Activated T-cell treated with anti-CD3 and anti-CD28 coated beads for 4 hours (primary cell): ENCODE measurements around the gene PIAS4.
A peak's percentile ranks its signal among the peaks of the same experiment; 100 is the strongest.
"Not testable (repeated sequence)": the region's sequence is repeated elsewhere in the genome, so short reads cannot be mapped to it uniquely, and the experiment has no call there.

ENCODE experiments used
- DNase-seq: peaks from one replicate; pipeline ENCODE4 v3.0.0-alpha.2; 2020

PIAS4 gene, protein sequence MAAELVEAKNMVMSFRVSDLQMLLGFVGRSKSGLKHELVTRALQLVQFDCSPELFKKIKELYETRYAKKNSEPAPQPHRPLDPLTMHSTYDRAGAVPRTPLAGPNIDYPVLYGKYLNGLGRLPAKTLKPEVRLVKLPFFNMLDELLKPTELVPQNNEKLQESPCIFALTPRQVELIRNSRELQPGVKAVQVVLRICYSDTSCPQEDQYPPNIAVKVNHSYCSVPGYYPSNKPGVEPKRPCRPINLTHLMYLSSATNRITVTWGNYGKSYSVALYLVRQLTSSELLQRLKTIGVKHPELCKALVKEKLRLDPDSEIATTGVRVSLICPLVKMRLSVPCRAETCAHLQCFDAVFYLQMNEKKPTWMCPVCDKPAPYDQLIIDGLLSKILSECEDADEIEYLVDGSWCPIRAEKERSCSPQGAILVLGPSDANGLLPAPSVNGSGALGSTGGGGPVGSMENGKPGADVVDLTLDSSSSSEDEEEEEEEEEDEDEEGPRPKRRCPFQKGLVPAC

DNA sequence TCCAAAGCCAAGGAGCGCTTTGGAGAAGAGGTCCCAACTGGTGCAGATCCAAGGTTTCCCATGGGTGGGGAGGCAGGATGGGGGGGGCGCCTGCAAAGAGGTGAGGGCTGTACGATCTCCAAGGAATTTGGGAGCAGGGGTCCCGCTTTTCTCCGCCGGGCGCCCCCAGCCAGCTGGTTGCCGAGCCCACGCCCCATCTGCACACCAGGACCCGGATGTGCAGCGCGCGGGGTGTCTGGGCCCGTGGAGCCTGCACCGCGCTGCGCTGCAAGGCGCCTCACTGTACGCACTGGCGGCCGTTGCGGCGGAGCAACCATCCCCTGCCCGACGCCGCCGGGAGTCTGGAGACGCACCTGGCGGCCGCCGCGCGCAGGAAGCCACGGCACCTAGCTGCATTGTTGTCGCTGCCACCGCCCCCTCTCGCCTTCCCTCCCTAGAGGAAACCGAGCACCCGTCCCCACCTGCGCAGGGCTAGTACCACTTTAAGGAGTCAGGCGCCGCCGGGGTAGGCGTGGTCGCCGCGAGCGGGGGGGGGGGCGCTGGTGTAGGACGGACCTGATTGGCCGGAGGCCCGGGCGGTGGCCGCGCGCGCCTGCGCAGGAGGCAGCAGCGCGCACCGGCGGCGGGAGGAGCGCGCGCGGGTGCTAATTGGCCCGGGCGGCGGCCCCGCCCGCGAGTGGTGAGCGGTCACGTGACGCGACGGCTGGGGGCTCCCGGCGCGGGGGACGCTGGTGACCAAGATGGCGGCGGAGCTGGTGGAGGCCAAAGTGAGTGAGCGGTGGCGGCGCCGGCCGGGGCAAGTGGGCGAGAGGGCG is at the start of gene PIAS4:
TSS of gene PIAS4 (plus strand) at position 716 of the 815 bp plus-strand sequence. CDS start at position 741, 25 bp downstream.
- DNase-seq = peak; percentile 90

DNA sequence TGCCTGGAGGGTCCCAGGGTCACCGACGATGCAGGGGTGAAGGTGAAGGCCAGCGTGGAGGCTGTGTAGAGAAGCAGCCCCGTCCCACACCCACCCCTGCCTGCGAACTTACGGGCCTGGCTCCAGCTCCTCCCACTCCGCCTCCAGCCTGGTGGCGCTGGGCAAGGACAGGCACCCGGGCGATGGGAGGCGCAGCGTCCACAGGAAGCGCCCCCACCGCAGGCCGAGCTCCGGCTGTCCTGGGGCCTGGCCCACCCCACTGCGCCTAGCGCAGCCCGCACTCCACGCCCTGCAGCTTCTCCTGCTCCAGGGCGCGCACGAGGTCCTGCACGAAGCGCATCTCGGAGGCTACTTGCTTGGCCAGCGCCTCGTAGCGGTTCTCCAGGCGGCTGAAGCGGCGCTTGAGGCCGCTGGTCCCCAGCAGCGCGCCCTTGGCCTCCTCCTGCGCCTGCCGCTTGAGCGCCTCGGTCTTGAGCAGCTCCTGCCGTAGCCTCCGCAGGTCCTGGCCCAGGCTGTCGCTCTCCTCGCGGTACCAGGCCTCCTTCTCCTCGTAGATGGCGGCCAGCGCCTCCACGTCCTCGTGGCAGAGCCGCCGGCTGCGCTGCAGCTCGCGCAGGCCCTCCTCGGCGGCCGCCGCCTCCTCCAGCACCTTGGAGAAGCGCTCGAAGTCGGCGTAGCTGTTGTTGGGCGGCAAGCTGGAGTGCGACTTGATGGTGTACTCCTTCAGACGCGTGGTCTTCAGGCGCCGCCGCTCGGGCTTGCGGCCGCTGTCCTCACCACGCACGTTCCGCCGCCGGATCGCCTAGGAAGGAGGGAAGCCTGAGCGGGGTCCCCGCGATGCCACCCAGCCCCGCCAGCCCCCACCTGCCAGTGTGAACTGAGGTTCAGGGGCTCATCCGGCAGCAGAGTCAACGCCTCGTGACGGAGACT is 48.4 kb upstream of the PIAS4 start:
- no peak for DNase-seq

DNA sequence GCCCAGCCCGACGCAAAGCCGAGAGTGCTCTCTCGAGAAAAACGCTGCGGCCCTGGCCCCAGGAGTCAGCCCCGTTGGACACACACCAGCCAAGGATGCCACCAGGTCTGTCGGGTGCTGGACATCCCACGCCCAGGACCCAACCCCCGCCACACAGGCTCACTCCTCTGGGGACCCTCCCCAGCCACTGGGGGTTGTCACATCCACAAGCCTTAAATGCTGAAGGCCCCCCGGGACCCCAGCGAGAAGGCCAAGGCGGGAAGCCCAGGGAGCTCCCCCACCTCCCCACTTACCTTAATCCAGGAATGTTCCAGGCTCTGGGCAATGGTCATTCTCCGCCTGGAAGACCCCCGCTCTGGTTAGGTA is 47.8 kb upstream of the PIAS4 start:
- no peak for DNase-seq

DNA sequence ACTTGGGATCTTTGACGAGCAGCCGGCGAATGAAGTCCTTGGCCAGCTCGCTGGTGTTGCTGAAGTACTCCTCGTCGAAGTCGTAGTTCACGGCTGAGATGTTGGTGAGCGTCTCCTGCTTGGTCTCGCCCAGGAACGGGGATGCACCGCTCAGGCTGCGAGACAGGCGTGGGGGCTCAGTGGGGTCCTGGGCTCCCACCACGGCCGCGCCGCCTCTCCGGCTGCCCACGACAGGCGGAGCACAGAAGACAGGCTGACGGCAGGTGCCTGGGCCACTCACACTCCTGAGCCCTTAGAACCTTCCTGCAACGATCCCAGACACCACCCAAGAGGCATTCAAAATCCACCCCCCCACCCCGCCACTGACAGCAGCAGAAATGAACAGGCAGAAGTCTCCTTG is 46.5 kb upstream of the PIAS4 start:
- DNase-seq = no peak

DNA sequence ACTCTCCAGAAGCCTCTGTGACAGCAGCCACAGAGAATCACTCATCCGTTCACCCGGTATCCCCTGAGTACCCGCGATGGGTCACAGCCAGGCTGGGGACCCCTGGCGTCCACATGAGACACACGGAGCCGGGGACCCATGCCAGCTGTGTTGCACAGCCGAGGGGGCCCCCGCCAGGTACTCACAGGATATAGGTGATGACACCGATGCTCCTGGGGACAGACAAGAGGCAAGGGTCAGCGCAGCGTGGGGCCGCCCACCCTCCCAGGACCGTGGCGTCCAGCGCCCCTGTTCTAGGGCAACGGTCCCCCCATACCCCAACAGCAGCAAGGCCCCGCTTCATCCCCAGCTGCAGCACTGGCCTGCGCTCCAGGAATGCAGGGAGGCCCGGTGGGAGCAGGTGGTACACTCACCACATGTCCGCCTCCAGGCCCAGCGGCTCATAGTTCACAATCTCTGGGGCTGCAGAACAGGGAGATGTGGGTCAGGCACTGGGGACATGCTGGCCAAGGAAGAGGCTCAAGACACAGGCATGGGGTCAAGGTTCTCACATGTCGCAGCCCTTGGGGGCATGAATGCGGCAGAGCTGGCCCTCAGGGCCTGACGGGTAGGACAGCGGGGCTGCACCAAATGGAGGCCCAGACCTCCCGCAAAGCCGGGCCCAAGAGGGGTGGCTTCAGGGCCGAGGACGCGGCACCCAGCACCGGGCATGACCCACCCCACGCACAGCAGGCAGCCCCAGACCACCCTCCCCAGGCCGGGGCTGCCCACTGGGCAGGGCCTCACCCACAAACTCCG is 43.9 kb upstream of the PIAS4 start:
- no peak for DNase-seq

DNA sequence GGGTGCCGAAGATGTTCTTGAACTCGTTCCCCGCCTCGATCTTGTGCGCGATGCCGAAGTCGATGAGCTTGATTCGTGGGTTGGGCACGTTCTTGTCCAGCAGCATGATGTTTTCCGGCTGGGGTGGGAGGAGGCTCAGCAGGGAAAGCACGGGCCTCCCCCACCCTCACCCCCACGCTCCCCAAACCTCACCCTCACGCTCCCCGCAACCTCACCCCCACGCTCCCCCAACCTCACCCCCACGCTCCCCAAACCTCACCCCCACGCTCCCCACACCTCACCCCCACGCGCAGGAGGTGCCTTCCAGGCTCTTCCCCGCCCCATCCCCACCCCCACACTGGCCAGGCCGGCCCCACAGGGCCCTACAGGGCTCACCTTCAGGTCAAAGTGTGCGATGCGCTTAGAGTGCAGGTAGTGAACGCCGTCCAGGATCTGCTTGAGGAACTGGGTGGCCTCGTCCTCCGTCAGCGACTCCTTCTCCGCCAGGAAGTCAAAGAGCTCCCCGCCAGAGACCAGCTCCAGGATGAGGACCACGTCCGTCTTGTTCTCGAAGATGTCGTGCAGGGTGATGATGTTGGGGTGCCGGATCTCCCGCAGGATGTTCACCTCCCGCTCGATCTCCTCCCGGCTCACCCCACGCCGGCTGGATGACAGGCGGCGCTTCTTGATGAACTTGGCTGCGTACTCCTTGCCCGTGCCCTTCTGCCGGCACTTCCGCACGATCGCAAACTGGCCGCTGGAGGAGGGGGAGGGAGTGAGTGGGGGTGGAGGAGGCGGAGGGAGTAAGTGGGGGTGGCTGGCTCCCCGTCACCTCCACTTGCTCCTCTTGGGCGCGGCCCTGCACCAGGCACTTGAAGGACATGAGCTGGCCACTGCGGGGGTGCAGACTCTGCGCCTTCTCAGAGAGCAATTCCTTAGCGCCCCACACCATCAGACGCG is 43.0 kb upstream of the PIAS4 start:
- DNase-seq = no peak

DNA sequence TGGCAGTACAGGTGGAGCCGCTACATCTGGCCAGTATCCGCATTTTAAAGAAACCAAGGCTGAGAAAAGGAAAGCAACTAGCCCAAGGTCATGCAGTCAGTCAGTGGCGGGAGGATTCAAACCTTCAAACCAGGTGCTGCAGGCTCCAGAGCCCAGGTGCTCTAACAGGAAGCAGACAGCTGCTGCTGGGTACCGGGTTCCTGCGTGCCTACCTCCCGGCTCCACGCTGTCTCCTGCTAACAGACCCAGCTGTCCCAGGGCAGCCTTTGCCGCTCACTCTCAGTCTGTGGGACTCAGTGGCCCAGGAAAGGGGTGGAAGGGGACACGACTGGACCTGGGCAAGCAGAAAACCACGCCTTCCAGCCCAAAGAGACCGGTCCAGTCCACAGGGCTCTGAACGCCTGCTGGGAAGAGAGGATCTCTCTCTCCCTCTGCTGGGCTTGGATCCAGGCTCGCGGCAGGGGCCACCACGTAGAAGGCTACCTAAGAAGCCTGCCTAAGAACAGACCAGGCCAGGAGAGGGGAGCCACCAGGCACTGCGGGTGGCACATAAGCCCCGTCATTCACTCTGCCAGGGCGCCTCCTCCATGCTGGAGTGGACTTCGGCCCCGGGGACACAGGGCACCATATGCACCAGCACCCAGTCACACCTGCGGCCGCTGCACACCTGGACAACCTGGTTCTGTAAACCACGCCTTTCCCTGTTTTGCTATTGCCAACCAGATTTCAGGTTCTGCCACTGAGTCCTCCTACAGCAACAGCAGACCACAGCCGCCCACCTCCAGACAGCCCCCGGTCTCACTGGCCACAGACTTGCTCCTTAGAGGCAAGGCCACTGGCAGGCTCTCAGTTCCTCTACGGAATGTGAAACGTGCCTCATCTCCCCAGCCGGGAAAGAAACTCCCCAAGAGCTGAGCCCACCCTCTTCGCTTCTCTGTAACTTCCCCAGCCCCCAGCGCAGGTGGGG is 41.2 kb upstream of the PIAS4 start:
- DNase-seq = no peak

DNA sequence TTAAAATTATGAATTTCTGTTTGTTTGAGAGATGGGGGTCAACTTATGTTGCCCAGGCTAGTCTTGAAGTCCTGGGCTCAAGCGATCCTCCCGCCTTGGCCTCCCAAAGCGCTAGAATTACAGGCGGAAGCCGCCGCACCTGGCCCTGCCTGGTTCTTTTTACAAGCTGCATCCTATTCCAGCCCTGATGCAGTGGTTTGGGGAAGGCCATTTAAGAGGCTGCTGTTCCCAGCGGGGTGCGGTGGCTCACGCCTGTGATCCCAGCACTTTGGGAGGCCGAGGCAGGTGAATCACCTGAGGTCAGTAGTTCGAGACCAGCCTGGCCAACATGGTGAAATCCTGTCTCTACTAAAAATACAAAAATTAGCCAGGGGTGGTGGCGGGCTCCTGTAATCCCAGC is 39.6 kb upstream of the PIAS4 start:
- not testable (repeated sequence) for DNase-seq

DNA sequence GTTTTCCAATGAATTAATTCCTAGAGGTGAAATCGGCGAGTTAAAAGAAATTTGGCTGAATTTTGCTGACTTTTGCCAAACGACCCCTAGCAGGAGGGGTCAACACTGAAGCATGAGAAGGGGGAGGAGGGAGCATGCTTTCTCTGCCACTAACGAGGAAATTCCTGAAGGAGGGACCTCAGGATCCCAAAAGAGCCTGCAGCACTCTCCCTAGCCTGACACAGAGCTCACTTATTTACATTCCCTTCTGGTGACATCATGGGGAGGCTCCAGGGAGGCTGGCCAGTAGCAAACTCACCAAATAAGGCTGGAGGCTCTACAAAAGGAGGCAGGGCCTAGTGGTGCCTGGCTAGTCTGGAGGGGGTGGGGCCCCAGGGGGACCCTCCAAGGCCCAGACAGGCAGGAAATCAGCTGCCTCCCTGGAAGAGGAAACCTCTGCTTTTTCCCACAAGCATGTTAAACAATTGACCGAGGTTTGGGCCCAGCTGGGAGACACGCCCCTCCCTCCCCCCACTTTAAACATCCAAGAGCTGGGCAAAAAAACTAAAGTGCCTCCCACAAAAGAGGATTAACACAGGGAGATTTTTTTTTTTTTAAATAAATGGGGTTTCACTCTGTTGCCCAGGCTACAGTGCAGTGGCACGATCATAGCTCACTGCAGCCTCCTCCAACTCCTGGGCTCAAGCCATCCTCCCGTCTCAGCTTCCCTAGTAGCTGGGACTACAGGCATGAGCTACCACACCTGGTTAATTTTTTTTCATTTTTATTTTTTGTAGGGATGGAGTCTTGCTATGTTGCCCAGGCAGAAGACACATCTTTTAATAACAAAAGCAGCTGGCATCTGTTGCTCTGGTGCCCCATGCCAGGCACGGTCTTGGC is 38.7 kb upstream of the PIAS4 start:
- no peak for DNase-seq

DNA sequence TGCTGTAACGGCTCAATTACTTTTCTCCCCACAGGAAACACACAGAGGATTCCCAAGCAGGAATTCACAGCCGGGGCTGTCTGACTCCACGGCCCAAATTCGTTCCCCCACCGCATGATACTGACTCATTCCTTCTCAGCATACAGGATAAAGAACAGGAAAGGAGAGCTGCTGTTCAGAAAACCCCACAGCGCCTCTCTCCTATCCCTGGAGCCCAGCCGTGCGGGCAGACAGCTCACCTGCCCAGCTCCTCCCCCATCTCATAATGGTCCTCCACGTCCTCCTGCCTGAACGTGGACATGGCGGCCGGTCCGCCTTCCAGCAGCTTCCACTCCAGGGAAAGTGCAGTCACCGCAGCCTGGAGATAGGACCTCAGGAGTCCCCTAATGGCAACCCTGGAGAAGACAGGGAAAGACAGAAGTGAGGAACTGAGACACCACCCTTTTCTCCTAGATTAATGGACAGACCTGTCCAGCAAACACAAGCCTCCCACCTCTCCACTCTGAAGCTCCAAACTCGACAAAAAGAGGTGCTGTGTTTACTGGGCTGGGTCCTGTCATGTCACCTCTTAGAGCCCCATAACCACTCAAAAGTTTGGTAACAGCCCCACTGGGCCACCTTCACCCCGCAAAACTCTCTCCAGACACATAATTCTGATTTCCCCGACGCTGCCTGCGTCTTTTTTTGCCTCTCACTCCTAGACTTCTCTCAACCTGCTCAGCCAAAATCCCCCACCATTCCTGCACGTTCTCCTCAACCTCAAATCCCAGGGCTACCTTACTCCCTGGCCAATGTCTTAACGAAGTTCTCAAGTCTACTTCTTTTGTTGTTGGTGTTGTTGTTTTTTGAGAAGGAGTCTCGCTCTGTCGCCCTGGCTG is 37.9 kb upstream of the PIAS4 start:
- no peak for DNase-seq

DNA sequence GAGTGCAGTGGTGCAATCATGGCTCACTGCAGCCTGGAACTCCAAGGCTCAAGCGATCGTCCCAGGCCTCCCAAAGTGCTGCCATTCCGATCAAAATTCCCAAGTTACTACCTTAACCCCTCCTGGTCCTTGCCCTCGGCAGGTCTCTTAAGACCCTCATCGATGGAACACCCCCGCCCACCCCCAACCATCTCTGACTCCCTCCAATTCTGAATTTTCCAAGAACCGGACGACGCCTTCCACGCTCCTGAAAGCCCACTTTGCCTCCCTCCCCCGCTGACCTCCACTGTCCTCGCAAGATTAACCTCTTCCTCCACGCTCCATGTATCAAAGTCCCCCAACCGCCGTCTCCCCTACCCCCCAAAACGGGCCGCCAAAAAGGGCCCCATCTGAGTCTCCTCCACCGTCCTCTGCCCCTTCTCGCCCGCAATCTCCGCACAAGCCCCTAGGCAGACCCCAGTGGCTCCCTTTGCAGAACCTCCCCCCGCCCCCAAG is 37.2 kb upstream of the PIAS4 start:
- DNase-seq = no peak

DNA sequence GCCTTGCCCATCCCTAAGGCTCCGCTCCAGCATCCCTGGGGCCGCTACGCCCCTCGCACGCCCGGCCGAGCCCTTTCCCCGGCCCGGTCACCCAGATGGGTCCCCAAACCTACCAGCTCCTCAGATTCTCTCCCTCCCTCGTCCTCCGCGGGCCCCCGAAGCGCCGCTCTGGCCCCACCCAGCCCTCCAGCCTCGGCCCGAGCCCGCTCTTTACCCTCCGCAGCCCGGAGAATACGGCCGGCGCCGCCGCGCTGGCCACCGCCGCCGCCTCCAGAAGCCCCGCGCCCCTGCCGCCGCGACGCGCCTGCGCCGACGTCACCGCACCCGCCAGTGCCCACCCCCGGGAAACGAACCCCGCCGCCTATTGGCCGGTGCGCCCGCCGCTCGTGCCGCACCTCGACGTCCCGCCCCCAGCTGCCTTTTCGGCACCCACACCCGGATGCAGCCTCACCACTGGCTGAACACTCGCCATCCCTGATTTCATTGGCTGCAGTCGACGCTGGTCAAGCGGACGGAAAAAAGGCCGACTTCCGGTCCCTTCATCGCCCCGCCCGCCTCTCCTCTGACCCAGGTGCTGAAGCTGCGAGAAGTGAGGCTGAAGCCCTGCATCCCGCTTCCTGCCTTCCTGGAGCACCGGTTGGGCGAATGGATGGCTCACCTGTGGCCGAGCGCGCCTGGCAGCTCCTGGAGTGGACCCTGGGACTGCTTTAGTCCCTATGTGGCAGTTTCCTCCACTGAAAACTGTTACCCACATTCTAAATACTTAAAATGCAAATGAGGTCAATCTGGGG is 36.5 kb upstream of the PIAS4 start, which contains the start of gene DAPK3:
TSS of gene DAPK3 (minus strand) at position 292 of the 791 bp plus-strand sequence. CDS start 1,364 bp downstream, outside the sequence.
- peak; percentile 86 for DNase-seq

DNA sequence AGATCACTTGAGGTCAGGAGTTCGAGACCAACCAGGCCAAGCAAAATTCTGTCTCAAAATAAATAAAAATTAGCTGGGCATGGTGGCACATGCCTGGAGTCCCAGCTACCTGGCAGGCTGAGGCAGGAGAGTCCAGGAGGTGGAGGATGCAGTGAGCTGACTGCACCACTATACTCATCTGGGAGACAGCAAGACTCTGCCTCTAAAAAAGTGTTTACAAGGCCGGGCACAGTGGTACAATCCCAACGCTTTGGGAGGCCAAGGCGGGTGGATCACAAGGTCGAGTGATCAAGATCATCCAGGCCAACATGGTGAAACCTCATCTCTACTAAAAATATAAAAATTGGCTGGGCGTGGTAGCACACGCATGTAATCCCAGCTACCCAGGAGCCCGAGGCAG is 32.4 kb upstream of the PIAS4 start:
- no peak for DNase-seq

DNA sequence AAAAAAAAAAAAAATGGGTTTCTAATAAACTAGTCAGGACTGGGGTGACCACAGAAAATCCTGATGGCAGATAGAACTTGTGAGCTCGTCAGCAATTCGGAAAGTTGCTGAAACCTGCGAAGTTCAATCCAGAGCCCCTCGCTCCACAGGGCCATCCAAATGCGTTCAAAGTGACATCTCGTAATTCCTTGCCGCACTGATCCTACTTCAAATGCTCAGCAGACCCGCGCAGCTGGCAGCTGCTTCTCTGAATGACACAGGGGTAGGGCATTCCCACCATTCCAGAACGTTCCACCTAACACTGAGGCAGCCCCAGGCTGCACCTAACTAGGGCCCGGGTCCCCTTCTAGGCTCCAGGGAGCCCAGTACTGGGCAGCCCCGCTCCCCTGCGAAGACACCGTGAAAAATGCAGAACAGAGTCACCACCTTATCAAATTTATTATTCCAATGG is 31.9 kb upstream of the PIAS4 start:
- no peak for DNase-seq

DNA sequence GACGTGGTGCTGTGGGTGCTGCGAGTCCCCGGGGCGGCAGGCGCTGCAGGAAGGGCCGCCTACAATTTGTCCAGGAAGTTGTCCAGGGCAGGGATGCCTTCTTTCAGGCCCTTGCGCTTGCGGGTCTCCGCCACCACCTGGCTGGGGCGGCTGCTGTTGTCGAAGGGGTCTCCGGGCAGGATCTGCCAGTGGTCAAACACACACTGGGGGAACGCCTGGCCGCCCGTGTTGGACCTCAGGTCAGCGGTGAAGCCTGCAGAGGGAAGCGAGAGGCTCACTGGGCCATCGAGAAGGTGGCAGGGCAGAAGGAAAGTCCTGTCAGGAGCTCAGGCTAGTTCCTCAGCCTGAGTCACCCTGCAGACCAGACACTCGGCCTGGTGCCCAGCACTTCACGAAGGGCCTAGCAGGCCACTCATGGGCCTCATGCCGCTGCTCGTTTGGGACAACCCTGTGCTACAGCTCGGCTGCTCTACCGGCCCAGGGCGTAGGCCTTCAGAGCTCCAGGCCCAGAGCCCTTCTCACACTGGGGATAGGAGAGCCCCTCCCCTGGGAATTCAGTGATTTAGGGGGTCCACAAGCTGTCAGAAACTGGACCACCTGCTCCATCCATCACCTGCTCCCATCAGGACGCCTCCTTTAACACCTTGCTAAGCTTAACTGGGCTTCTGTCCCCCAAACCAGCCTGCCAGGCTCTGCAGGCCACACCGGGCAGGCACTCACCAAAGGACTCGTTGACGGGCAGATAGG is 30.9 kb upstream of the PIAS4 start:
- DNase-seq = no peak
